HEK293 (cell line): Measurements from ENCODE around the gene PRKCZ.

Experiments
- CTCF ChIA-PET: fragments of 350-600 bp; formaldehyde crosslinking; extraction: SDS; loops from one replicate; lab custom pipeline; 2021; ENCODE audit warnings: antibody characterized with exemption; lab: Yijun Ruan, JAX
- POLR2A ChIA-PET: fragments of 300-600 bp; formaldehyde crosslinking; extraction: SDS; loops from one replicate; lab custom pipeline; 2020; ENCODE audit warnings: antibody characterized with exemption, inconsistent platforms; lab: Yijun Ruan, JAX
- H3K27ac ChIP-seq: fragments of 200-500 bp; sonication (Bioruptor generic); 2 replicates; pipeline ENCODE4 v1.5.1; 2014; ENCODE audit warnings: low read depth, low read length, control low read depth, inconsistent platforms; ENCODE audit errors: extremely low read depth
- H3K36me3 ChIP-seq, 2 experiments: fragments of 200-500 bp in 1 of 2; sonication (Bioruptor generic) in 1 of 2; 1 replicate in 1 of 2; 2 replicates in 1 of 2; pipeline ENCODE4 v1.5.1; 2014 to 2017; ENCODE audit warnings: inconsistent platforms in 2 of 2, low read length in 2 of 2; ENCODE audit not compliant: control insufficient read depth in 2 of 2, insufficient read depth in 1 of 2
- H3K4me1 ChIP-seq: fragments of 200-500 bp; sonication (Bioruptor generic); 2 replicates; pipeline ENCODE4 v1.5.1; 2014; ENCODE audit warnings: mild to moderate bottlenecking, low read length, inconsistent platforms; ENCODE audit not compliant: control insufficient read depth, insufficient read depth
- H3K4me3 ChIP-seq: 2 replicates; pipeline ENCODE4 v1.5.1; 2011; ENCODE audit warnings: low read depth, mild to moderate bottlenecking, control low read depth, low read length, moderate library complexity
- H3K9me3 ChIP-seq: fragments of 200-500 bp; sonication (Bioruptor generic); 2 replicates; pipeline ENCODE4 v1.5.1; 2014; ENCODE audit warnings: low read depth, low read length, inconsistent platforms; ENCODE audit not compliant: control insufficient read depth, insufficient read depth
- RBAK ChIP-seq: fragments of 450-650 bp; formaldehyde crosslinking; IDR thresholded peaks from 2 replicates; pipeline ENCODE4 v1.5.1; 2016; ENCODE audit warnings: missing biosample characterization, missing genetic modification characterization
- SCRT1 ChIP-seq: fragments of 450-650 bp; formaldehyde crosslinking; IDR thresholded peaks from 2 replicates; pipeline ENCODE4 v1.5.1; 2016; ENCODE audit warnings: missing biosample characterization, missing genetic modification characterization, borderline replicate concordance
- ZBTB20 ChIP-seq: fragments of 450-650 bp; formaldehyde crosslinking; IDR thresholded peaks from 2 replicates; pipeline ENCODE4 v1.5.1; 2016; ENCODE audit warnings: missing biosample characterization, missing genetic modification characterization
- ZBTB48 ChIP-seq: fragments of 450-650 bp; formaldehyde crosslinking; IDR thresholded peaks from 2 replicates; pipeline ENCODE4 v1.5.1; 2016; ENCODE audit warnings: missing biosample characterization, missing genetic modification characterization
- ZBTB8A ChIP-seq: fragments of 450-650 bp; formaldehyde crosslinking; IDR thresholded peaks from 2 replicates; pipeline ENCODE4 v1.5.1; 2016; ENCODE audit warnings: missing biosample characterization, missing genetic modification characterization
- ZEB2 ChIP-seq: fragments of 450-650 bp; formaldehyde crosslinking; IDR thresholded peaks from 2 replicates; pipeline ENCODE4 v1.5.1; 2016; ENCODE audit warnings: missing biosample characterization, missing genetic modification characterization
- ZNF335 ChIP-seq: fragments of 450-650 bp; formaldehyde crosslinking; conservative IDR thresholded peaks from 2 replicates; pipeline ENCODE4 v1.5.1; 2016; ENCODE audit warnings: missing biosample characterization, missing genetic modification characterization
- ZNF350 ChIP-seq: fragments of 450-650 bp; formaldehyde crosslinking; IDR thresholded peaks from 2 replicates; pipeline ENCODE4 v1.5.0; 2017; ENCODE audit warnings: missing biosample characterization, mild to moderate bottlenecking, missing genetic modification characterization
- ZNF473 ChIP-seq: fragments of 450-650 bp; formaldehyde crosslinking; IDR thresholded peaks from 2 replicates; pipeline ENCODE4 v1.5.1; 2017; ENCODE audit warnings: missing biosample characterization, missing genetic modification characterization
- ZNF514 ChIP-seq: fragments of 450-650 bp; formaldehyde crosslinking; IDR thresholded peaks from 2 replicates; pipeline ENCODE4 v1.5.1; 2016; ENCODE audit warnings: missing biosample characterization, missing genetic modification characterization
- ZNF560 ChIP-seq: fragments of 450-650 bp; formaldehyde crosslinking; IDR thresholded peaks from 2 replicates; pipeline ENCODE4 v1.5.1; 2017; ENCODE audit warnings: missing biosample characterization, missing genetic modification characterization, borderline replicate concordance
- ZNF561 ChIP-seq: fragments of 450-650 bp; IDR thresholded peaks from 2 replicates; pipeline ENCODE4 v1.5.1; 2018; ENCODE audit warnings: missing biosample characterization, missing genetic modification characterization, borderline replicate concordance
- ZNF600 ChIP-seq: fragments of 450-650 bp; formaldehyde crosslinking; IDR thresholded peaks from 2 replicates; pipeline ENCODE4 v1.5.1; 2016; ENCODE audit warnings: missing biosample characterization, missing genetic modification characterization
- ZNF626 ChIP-seq: fragments of 450-650 bp; sonication (Bioruptor Pico); formaldehyde crosslinking; IDR thresholded peaks from 2 replicates; pipeline ENCODE4 v1.5.1; 2018; ENCODE audit warnings: missing biosample characterization, missing genetic modification characterization, inconsistent platforms
- ZNF629 ChIP-seq: fragments of 450-650 bp; formaldehyde crosslinking; IDR thresholded peaks from 2 replicates; pipeline ENCODE4 v1.5.1; 2017; ENCODE audit warnings: missing biosample characterization, missing genetic modification characterization
- ZNF837 ChIP-seq: fragments of 450-650 bp; formaldehyde crosslinking; IDR thresholded peaks from 2 replicates; pipeline ENCODE4 v1.5.1; 2016; ENCODE audit warnings: missing biosample characterization, missing genetic modification characterization
- ZSCAN16 ChIP-seq: fragments of 450-650 bp; formaldehyde crosslinking; IDR thresholded peaks from 2 replicates; pipeline ENCODE4 v1.5.1; 2016; ENCODE audit warnings: missing biosample characterization, missing genetic modification characterization
- TF ChIP-seq, protein P1 (sequence below): fragments of 450-650 bp; formaldehyde crosslinking; IDR thresholded peaks from 2 replicates; pipeline ENCODE4 v1.5.1; 2016; ENCODE audit warnings: missing biosample characterization, missing genetic modification characterization
- TF ChIP-seq, protein P2 (sequence below): sonication (generic); formaldehyde crosslinking; IDR thresholded peaks from 2 replicates; pipeline ENCODE4 v1.8.1; 2022; ENCODE audit warnings: mild to moderate bottlenecking, moderate library complexity, missing genetic modification reagents
- TF ChIP-seq, protein P3 (sequence below): fragments of 450-650 bp; formaldehyde crosslinking; IDR thresholded peaks from 2 replicates; pipeline ENCODE4 v1.5.1; 2016; ENCODE audit warnings: missing biosample characterization, missing genetic modification characterization
- TF ChIP-seq, protein P4 (sequence below): fragments of 450-650 bp; formaldehyde crosslinking; IDR thresholded peaks from 2 replicates; pipeline ENCODE4 v1.5.1; 2016; ENCODE audit warnings: missing biosample characterization, missing genetic modification characterization, low read depth

PRKCZ gene

DNA sequence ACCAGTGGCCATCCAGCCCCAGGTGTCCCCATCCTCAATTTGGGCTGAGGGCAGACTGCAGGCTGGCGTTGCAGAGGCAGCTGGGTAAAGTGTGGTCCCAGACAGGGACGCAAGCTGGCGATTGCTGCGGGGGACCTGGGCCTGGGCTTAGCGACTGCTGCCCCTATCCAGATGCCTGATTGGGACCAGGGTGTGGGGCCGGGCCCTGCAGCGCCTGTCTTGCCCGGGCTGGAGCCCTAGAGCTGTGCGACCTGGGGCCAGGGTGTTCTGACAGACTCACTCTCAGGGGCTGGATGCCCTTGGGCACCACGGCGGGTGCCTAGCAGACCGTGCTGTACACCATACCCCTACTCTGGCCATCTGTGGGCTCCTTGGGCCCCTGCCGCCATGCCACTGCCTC lies 160.6 kb downstream of the PRKCZ start:
- Histone ChIP-seq H3K4me1 (peaks cover 9% of the 10 kb centered on the region), H3K36me3 (no peaks in the 10 kb centered on the region), H3K27ac (no peak overlapping the region; the same call in 1 of the 2 replicates), H3K9me3 (no peaks in the 10 kb centered on the region)
- CTCF ChIA-PET: no interaction called here
- POLR2A ChIA-PET: interaction anchor here (3.2 kb wide), 1 partner anchor 17 kb away, joined by 21 read pairs; the partner anchor contains the start of gene SKI
- no peak for TF ChIP-seq ZNF514 (tag by site-specific recombination)
- no peak for TF ChIP-seq SCRT1 (tag by site-specific recombination)
- TF ChIP-seq ZNF561 (tag by site-specific recombination): no peak
- 0 out of 2 replicates have a peak, but pooled peaks have one; percentile 21 for TF ChIP-seq ZBTB20 (tag by site-specific recombination)
- TF ChIP-seq, protein P1, sequence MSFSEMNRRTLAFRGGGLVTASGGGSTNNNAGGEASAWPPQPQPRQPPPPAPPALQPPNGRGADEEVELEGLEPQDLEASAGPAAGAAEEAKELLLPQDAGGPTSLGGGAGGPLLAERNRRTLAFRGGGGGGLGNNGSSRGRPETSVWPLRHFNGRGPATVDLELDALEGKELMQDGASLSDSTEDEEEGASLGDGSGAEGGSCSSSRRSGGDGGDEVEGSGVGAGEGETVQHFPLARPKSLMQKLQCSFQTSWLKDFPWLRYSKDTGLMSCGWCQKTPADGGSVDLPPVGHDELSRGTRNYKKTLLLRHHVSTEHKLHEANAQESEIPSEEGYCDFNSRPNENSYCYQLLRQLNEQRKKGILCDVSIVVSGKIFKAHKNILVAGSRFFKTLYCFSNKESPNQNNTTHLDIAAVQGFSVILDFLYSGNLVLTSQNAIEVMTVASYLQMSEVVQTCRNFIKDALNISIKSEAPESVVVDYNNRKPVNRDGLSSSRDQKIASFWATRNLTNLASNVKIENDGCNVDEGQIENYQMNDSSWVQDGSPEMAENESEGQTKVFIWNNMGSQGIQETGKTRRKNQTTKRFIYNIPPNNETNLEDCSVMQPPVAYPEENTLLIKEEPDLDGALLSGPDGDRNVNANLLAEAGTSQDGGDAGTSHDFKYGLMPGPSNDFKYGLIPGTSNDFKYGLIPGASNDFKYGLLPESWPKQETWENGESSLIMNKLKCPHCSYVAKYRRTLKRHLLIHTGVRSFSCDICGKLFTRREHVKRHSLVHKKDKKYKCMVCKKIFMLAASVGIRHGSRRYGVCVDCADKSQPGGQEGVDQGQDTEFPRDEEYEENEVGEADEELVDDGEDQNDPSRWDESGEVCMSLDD (tag by site-specific recombination): no peak
- TF ChIP-seq ZBTB8A (tag by site-specific recombination): peak; percentile 41
- TF ChIP-seq ZNF837 (tag by site-specific recombination): no peak
- no peak for TF ChIP-seq ZSCAN16 (tag by site-specific recombination)
- TF ChIP-seq ZNF350 (tag by site-specific recombination): no peak
- TF ChIP-seq, protein P2, sequence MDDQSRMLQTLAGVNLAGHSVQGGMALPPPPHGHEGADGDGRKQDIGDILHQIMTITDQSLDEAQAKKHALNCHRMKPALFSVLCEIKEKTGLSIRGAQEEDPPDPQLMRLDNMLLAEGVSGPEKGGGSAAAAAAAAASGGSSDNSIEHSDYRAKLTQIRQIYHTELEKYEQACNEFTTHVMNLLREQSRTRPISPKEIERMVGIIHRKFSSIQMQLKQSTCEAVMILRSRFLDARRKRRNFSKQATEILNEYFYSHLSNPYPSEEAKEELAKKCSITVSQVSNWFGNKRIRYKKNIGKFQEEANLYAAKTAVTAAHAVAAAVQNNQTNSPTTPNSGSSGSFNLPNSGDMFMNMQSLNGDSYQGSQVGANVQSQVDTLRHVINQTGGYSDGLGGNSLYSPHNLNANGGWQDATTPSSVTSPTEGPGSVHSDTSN (CRISPR knock-in tag): no peak
- no peak for TF ChIP-seq ZNF473 (tag by site-specific recombination)
- TF ChIP-seq, protein P3, sequence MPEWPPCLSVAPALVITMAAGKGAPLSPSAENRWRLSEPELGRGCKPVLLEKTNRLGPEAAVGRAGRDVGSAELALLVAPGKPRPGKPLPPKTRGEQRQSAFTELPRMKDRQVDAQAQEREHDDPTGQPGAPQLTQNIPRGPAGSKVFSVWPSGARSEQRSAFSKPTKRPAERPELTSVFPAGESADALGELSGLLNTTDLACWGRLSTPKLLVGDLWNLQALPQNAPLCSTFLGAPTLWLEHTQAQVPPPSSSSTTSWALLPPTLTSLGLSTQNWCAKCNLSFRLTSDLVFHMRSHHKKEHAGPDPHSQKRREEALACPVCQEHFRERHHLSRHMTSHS (tag by site-specific recombination): no peak
- no peak for TF ChIP-seq ZNF560 (tag by site-specific recombination)
- TF ChIP-seq, protein P4, sequence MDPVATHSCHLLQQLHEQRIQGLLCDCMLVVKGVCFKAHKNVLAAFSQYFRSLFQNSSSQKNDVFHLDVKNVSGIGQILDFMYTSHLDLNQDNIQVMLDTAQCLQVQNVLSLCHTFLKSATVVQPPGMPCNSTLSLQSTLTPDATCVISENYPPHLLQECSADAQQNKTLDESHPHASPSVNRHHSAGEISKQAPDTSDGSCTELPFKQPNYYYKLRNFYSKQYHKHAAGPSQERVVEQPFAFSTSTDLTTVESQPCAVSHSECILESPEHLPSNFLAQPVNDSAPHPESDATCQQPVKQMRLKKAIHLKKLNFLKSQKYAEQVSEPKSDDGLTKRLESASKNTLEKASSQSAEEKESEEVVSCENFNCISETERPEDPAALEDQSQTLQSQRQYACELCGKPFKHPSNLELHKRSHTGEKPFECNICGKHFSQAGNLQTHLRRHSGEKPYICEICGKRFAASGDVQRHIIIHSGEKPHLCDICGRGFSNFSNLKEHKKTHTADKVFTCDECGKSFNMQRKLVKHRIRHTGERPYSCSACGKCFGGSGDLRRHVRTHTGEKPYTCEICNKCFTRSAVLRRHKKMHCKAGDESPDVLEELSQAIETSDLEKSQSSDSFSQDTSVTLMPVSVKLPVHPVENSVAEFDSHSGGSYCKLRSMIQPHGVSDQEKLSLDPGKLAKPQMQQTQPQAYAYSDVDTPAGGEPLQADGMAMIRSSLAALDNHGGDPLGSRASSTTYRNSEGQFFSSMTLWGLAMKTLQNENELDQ: no peak
- TF ChIP-seq ZNF335 (tag by site-specific recombination): peak; percentile 26; the same call in 1 of the 2 replicates
- no peak for TF ChIP-seq RBAK (tag by site-specific recombination)
- 0 out of 2 replicates have a peak, but pooled peaks have one; percentile 25 for TF ChIP-seq ZBTB48 (tag by site-specific recombination)
- TF ChIP-seq ZNF626 (tag by site-specific recombination): no peak
- TF ChIP-seq ZNF629 (tag by site-specific recombination): no peak
- no peak for TF ChIP-seq ZEB2 (tag by site-specific recombination)
- 0 out of 2 replicates have a peak, but pooled peaks have one; percentile 23 for TF ChIP-seq ZNF600
- TF ChIP-seq, all 188 proteins: peak for 5
- H3K4me3 ChIP-seq: no peak overlapping the region
